Fibroblast of skin of left quadriceps (primary cell): Measurements from ENCODE around the gene SIT1.

Source experiments
- DNase-seq, 2 experiments: peaks; one replicate each; pipeline ENCODE4 v3.0.0-alpha.2; 2013; ENCODE audit warnings: low read depth in 2 of 2

The SIT1 gene

DNA sequence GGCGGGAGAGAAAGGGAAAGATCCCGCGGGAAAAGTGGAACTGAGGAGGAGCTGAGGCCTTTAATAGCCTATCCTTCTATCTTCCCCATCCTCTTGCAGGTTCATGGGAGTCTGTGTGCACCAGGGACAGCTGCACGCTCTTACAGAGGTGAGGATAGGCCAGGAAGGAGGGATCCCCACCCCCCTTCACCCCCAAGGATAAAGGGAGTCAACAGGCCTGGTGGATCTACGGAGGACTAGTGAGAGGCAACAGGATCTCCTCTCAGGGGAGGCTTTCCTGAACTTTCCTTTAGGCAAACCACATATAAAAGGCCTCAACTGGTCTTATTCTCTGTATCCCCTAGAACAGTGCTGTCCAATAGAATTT lies 44.6 kb downstream of the SIT1 start:
- no peak for DNase-seq

DNA sequence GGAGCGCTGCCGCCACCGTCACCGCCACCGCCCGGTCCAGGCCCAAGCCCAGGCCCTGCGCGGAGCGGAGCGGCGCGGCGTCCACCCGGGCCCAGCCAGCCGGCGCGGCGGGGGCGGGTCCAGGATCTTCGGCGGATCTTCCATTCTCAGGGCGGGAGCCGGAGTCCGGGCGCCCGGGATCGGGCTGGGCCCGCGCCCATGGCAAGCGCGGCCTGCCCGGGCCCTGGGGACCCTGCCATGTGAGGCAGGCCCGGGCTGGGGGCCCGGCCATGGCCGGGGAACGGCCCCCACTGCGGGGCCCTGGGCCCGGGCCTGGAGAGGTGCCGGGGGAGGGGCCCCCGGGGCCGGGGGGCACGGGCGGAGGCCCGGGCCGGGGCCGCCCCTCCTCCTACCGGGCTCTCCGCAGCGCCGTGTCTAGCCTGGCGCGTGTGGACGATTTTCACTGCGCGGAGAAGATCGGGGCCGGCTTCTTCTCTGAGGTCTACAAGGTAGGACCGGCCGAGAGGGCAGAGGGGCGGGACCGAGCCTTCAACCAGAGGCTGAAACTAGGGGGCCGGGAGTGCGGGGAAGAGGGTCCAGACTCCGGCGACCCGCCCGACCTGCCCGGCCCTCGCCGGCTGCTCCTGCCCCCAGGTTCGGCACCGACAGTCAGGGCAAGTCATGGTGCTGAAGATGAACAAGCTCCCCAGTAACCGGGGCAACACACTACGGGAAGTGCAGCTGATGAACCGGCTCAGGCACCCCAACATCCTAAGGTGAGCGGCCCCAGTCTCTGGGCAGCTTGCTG lies 45.2 kb downstream of the SIT1 start:
- DNase-seq = no peak

GRCh38 chr9:35604578-35605350 lies 46.0 kb downstream of the SIT1 start, which contains the start of gene TESK1:
TSS of gene TESK1 (plus strand) at chr9:35605262. CDS start at chr9:35605620, 358 bp downstream.
- DNase-seq = peak in 1 of 2 experiments; percentile 7

- peak; percentile 99 for DNase-seq
Measured at GRCh38 chr9:35603986-35604577, 46.6 kb downstream of the SIT1 start.

GRCh38 chr9:35603506-35603985 lies 47.2 kb downstream of the SIT1 start:
- peak; percentile 79 to 82 for DNase-seq

GRCh38 chr9:35599763-35600604 lies 50.7 kb downstream of the SIT1 start:
- no peak for DNase-seq
